CD8-positive, alpha-beta memory T cell (primary cell): Measurements from ENCODE around the gene PCED1B. TPM values are rescaled to one million over a fixed set of nuclear protein-coding genes. Genes with fewer than 3 reads are reported as not detected.

ENCODE experiments used
- CTCF ChIA-PET: fragments of 350-600 bp; sonication (Branson Sonifier 250); formaldehyde crosslinking; loops from one replicate; lab custom pipeline; 2021; ENCODE audit warnings: antibody characterized with exemption; lab: Charles Lee
- POLR2A ChIA-PET: fragments of 350-600 bp; sonication (Branson Sonifier 250); formaldehyde crosslinking; loops from one replicate; lab custom pipeline; 2021; ENCODE audit warnings: antibody characterized with exemption; lab: Charles Lee
- DNase-seq, 5 donors: peaks; one replicate each; pipeline versions ENCODE4 v3.0.0 to v3.0.0-alpha.2; 2020 to 2022; ENCODE audit warnings: mixed read lengths in 1 of 5
- H3K27ac ChIP-seq: one replicate; pipeline ENCODE4 v1.7.0; 2013; ENCODE audit warnings: low read depth, mild to moderate bottlenecking, low read length, moderate library complexity
- H3K27me3 ChIP-seq: 2 replicates; pipeline ENCODE4 v1.7.0; 2013; ENCODE audit warnings: low read length, mild to moderate bottlenecking; ENCODE audit not compliant: insufficient read depth, poor library complexity, severe bottlenecking
- H3K36me3 ChIP-seq: 2 replicates; pipeline ENCODE4 v1.7.0; 2013; ENCODE audit warnings: mild to moderate bottlenecking, low read length, moderate library complexity; ENCODE audit not compliant: insufficient read depth
- H3K4me1 ChIP-seq: 2 replicates; pipeline ENCODE4 v1.7.0; 2013; ENCODE audit warnings: mild to moderate bottlenecking, low read length, moderate library complexity; ENCODE audit not compliant: insufficient read depth
- H3K4me3 ChIP-seq: 2 replicates; pipeline ENCODE4 v1.7.0; 2013; ENCODE audit warnings: mild to moderate bottlenecking, low read length
- H3K9me3 ChIP-seq: 2 replicates; pipeline ENCODE4 v1.7.0; 2013; ENCODE audit warnings: mild to moderate bottlenecking, low read length
- H3K27ac Mint-ChIP-seq, 8 donors: one replicate each; pipeline ENCODE4 v1.8.0; 2020 to 2021; ENCODE audit warnings: mixed read lengths in 8 of 8, mild to moderate bottlenecking in 6 of 8, inconsistent platforms in 3 of 8, moderate library complexity in 3 of 8
- H3K27me3 Mint-ChIP-seq, 2 donors: one replicate each; pipeline ENCODE4 v1.8.0; 2020 to 2021; ENCODE audit warnings: mixed read lengths in 2 of 2, mild to moderate bottlenecking in 1 of 2, moderate library complexity in 1 of 2
- H3K36me3 Mint-ChIP-seq, 3 donors: one replicate each; pipeline ENCODE4 v1.8.0; 2020 to 2021; ENCODE audit warnings: mixed read lengths in 3 of 3, inconsistent platforms in 1 of 3, mild to moderate bottlenecking in 1 of 3
- H3K4me1 Mint-ChIP-seq, 3 donors: one replicate each; pipeline ENCODE4 v1.8.0; 2020 to 2021; ENCODE audit warnings: mixed read lengths in 3 of 3, inconsistent platforms in 1 of 3, mild to moderate bottlenecking in 1 of 3
- H3K4me3 Mint-ChIP-seq, 7 donors: one replicate each; pipeline ENCODE4 v1.8.0; 2020 to 2021; ENCODE audit warnings: mixed read lengths in 7 of 7, mild to moderate bottlenecking in 6 of 7, moderate library complexity in 4 of 7, inconsistent platforms in 2 of 7
- H3K9me3 Mint-ChIP-seq, 5 donors: one replicate each; pipeline ENCODE4 v1.8.0; 2020 to 2022; ENCODE audit warnings: mixed read lengths in 5 of 5, mild to moderate bottlenecking in 3 of 5, moderate library complexity in 2 of 5, inconsistent platforms in 1 of 5
- polyA plus RNA-seq: library from polyadenylated mRNA; unstranded; fragments of 300-500 nt; fragmentation: Illumina TruSeq; gene quantifications from one replicate; pipeline ENCODE4 v1.2.3, GENCODE V29; 2021
- total RNA-seq, 2 experiments: library from RNA; stranded (reverse); gene quantifications; one replicate each; pipeline ENCODE4 v1.2.3, GENCODE V29; 2021

Gene PCED1B
- total and polyA plus RNA-seq, 3 experiments from 2014 or later = 52.8 to 73.3 (median 56.9) TPM

DNA sequence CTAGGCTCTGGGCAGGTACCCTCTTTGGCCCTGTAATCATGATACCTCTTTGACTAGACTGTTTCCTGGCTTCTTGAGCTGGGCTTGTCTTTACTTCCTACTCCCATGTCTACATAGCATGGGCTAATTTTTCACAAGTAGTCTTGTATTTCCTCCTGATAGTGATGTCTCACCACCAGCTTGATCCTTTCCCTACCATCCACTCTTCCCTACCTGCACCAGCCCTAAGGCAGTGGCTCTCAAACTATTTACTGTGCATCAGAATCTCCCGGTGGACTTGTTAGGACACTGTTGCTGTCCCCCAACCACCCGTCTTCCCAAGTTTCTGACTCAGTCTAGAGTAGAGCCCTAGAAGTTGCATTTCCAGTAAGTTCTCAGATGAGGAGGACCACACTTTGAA is 163.0 kb downstream of the PCED1B start:
- H3K27ac ChIP-seq = no peak overlapping the region
- Mint-ChIP-seq H3K9me3 (no peaks in the 10 kb centered on the region), H3K4me3 (no peak overlapping the region), H3K36me3 (peaks cover 6 to 29% (median 8%) of the 10 kb centered on the region in 3 donors), H3K27me3 (no peaks in the 10 kb centered on the region), H3K27ac (peak overlapping the region in 4 of 8 donors; percentile 5 to 69 (median 60)), H3K4me1 (peaks cover 30 to 55% (median 55%) of the 10 kb centered on the region in 3 donors)
- H3K4me3 ChIP-seq = no peak overlapping the region
- H3K9me3 ChIP-seq = no peaks in the 10 kb centered on the region
- DNase-seq = no peak
- CTCF ChIA-PET = interaction anchor here (1.2 to 2.5 kb wide), 2 partner anchors 16 to 155 kb away, joined by 3 to 6 read pairs; no protein-coding TSS in a partner anchor
- H3K27me3 ChIP-seq = no peaks in the 10 kb centered on the region
- peaks cover 13% of the 10 kb centered on the region for H3K4me1 ChIP-seq
- H3K36me3 ChIP-seq = no peaks in the 10 kb centered on the region
- POLR2A ChIA-PET = no interaction called here

DNA sequence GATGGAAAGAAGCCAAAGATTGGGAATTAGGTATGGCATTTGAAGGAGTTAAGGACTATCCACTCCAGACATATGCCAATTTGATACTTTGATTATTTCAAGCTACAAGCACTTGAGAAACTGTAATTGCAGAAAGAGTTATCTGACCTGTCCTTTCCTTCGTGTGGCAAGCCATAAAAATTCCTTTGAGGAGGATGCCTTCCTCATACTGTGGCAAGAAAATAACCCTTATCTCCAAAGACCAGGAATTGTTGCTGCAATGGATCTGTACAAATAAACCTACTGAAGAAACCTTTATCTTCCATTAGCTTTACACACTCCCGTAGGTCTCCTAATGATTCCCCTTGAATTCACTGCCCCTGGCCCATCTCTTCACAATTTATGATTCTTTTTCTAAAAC is 165.4 kb downstream of the PCED1B start:
- Mint-ChIP-seq H3K9me3 (peaks cover 0 to under 1% (median 0%) of the 10 kb centered on the region in 5 donors), H3K36me3 (peaks cover 14 to 33% (median 16%) of the 10 kb centered on the region in 3 donors), H3K27ac (peak overlapping the region in 1 of 8 donors; percentile 64), H3K4me3 (no peak overlapping the region), H3K4me1 (peaks cover 19 to 51% (median 32%) of the 10 kb centered on the region in 3 donors), H3K27me3 (no peaks in the 10 kb centered on the region)
- no peak overlapping the region for H3K4me3 ChIP-seq
- no peaks in the 10 kb centered on the region for H3K9me3 ChIP-seq
- ChIA-PET POLR2A (no interaction called here), CTCF (interaction anchor here (0.7 kb wide), 1 partner anchor 33 kb away, joined by 3 read pairs; no protein-coding TSS in a partner anchor)
- H3K27ac ChIP-seq = no peak overlapping the region
- no peaks in the 10 kb centered on the region for H3K27me3 ChIP-seq
- DNase-seq = no peak
- H3K36me3 ChIP-seq = no peaks in the 10 kb centered on the region
- no peaks in the 10 kb centered on the region for H3K4me1 ChIP-seq

DNA sequence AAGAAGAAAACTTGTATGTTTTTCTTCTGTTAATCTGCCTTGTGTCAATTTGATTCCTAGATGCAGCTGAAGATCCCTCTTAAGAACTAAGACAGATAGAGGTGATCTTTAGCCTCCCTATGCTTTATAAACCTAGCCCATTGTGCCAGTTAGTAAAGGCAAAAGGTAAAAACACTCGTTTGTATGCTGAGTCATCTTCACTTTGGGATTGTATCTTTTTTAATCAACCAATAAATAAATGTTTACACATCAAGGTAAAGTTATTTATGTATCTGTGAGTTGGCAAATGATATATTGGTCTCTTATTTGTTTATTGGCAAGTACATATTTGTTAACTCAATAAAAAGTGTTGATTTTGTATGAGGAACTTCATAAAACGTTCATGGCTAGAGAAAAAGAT is 166.2 kb downstream of the PCED1B start:
- H3K36me3 Mint-ChIP-seq = peaks cover 20 to 36% (median 24%) of the 10 kb centered on the region in 3 donors
- ChIA-PET POLR2A (no interaction called here), CTCF (interaction anchor here (0.7 kb wide), 1 partner anchor 32 kb away, joined by 3 read pairs; no protein-coding TSS in a partner anchor)
- DNase-seq = no peak
- H3K4me1 Mint-ChIP-seq = peaks cover 25 to 54% (median 26%) of the 10 kb centered on the region in 3 donors
- no peaks in the 10 kb centered on the region for H3K4me1 ChIP-seq
- H3K27ac Mint-ChIP-seq = no peak overlapping the region
- no peak overlapping the region for H3K4me3 ChIP-seq
- no peak overlapping the region for H3K27ac ChIP-seq
- H3K36me3 ChIP-seq = no peaks in the 10 kb centered on the region
- H3K9me3 Mint-ChIP-seq = peaks cover 0 to 4% (median 3%) of the 10 kb centered on the region in 5 donors
- no peak overlapping the region for H3K4me3 Mint-ChIP-seq
- no peaks in the 10 kb centered on the region for H3K27me3 ChIP-seq
- H3K9me3 ChIP-seq = no peaks in the 10 kb centered on the region
- H3K27me3 Mint-ChIP-seq = no peaks in the 10 kb centered on the region

DNA sequence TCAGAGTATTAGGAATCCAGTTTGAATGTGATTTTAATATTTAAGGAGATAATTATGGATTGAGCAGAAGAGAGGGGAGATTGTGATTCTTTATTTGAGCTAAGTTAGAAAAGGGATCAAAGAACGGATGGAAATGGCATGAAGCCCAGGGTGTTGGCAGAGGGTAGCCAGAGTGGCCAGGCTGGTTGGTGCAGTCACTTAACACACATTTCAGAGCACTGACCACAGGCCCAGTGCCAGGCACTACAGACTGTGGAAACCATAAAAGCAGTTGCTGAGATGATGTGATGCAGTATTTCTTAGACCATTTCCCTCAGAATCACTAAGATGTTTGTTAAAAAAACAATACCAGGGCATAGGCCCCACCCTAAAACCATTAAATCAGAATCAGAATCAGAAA is 168.0 kb downstream of the PCED1B start:
- no peak overlapping the region for H3K4me3 Mint-ChIP-seq
- DNase-seq = no peak

DNA sequence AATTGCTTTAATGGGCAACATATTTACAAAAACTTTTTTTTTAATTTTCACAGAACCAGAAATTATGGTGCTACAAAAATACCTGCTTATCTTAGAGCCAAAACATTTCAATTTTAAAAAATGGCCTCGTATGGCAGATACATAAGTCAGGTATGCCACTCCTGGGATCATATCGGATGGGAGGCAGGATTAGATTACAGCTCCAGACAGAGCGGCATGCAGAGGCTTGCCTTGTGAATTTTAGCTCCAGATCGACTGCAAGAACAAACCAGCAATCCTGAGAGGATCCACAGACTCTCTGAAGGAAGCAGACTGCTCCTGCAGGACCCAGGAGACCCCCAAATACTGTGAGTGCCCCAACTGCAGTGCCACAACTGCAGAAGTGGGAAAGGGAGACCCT is 169.7 kb downstream of the PCED1B start:
- POLR2A ChIA-PET = no interaction called here

More for the DNA sequence above, 168.0 kb downstream of the PCED1B start:
- Mint-ChIP-seq H3K9me3 (peaks cover 8 to 13% (median 11%) of the 10 kb centered on the region in 5 donors), H3K27me3 (no peaks in the 10 kb centered on the region), H3K27ac (peak overlapping the region in 1 of 8 donors; percentile 68), H3K4me1 (peaks cover 12 to 57% (median 29%) of the 10 kb centered on the region in 3 donors), H3K36me3 (peaks cover 26 to 40% (median 39%) of the 10 kb centered on the region in 3 donors)
- ChIA-PET CTCF (no interaction called here), POLR2A (no interaction called here)
- Histone ChIP-seq H3K4me1 (no peaks in the 10 kb centered on the region), H3K27me3 (no peaks in the 10 kb centered on the region), H3K27ac (no peak overlapping the region), H3K4me3 (no peak overlapping the region), H3K36me3 (no peaks in the 10 kb centered on the region), H3K9me3 (no peaks in the 10 kb centered on the region)

DNA sequence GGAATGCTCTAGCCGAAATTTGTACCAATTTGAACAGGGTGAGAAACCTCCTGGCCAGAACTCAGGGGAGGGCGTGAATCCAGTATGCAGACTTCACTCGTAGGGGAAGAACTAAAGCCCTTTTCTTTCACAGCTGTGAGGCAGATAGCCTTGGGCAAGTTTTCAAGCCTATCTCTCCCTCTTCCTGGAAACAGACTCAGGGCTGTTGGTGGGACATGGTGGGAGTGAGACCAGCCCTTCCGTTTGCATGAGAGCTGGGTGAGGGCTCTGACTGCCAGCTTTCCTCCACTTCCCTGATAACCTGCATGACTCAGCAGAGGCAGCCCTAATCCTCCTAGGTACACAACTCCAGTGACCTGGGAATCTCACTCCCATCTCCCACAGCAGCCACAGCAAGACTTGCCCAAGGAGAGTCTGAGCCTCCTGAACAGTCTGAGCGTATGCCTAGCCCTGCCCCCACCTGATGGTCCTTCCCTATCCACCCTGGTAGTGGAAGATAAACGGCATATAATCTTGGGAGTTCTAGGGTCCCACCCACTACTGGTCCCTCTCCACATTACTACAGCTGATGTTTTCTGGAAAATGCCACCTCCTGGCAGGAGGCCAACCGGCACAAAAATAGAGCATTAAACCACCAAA is 170.4 kb downstream of the PCED1B start:
- H3K4me1 Mint-ChIP-seq = peaks cover 4 to 59% (median 36%) of the 10 kb centered on the region in 3 donors
- CTCF ChIA-PET = interaction anchor here (0.8 kb wide), 1 partner anchor 14 kb away, joined by 3 read pairs; no protein-coding TSS in a partner anchor
- peak overlapping the region; percentile 8 for H3K4me3 ChIP-seq

More for the DNA sequence above, 169.7 kb downstream of the PCED1B start:
- no peaks in the 10 kb centered on the region for H3K36me3 ChIP-seq
- Mint-ChIP-seq H3K27me3 (no peaks in the 10 kb centered on the region), H3K9me3 (peaks cover 13 to 21% (median 15%) of the 10 kb centered on the region in 5 donors), H3K36me3 (peaks cover 27 to 51% (median 37%) of the 10 kb centered on the region in 3 donors), H3K4me3 (no peak overlapping the region), H3K27ac (peak overlapping the region in 1 of 8 donors; percentile 66), H3K4me1 (peaks cover 7 to 63% (median 35%) of the 10 kb centered on the region in 3 donors)
- CTCF ChIA-PET = interaction anchor here (0.8 kb wide), 1 partner anchor 15 kb away, joined by 3 read pairs; no protein-coding TSS in a partner anchor
- H3K4me1 ChIP-seq = no peaks in the 10 kb centered on the region
- H3K9me3 ChIP-seq = no peaks in the 10 kb centered on the region
- H3K27me3 ChIP-seq = no peaks in the 10 kb centered on the region
- no peak for DNase-seq
- H3K27ac ChIP-seq = no peak overlapping the region
- no peak overlapping the region for H3K4me3 ChIP-seq

DNA sequence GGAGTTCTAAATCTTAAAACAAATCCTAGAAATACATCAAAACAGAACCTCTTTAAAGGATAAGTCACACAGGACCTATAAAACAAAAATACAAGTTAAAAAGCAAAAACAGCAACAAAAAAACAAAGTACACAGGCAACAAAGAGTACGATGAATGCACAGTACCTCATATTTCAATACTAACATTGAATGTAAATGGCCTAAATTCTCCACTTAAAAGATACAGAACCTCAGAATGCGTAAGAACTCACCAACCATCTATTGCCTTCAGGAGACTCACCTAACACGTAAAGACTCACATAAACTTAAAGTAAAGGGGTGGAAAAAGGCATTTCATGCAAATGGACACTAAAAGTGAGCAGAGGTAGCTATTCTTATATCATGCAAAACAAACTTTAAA is 172.5 kb downstream of the PCED1B start:
- POLR2A ChIA-PET = no interaction called here
- no peaks in the 10 kb centered on the region for H3K27me3 Mint-ChIP-seq
- CTCF ChIA-PET = interaction anchor here (1.9 kb wide), 1 partner anchor 11 kb away, joined by 6 read pairs; no protein-coding TSS in a partner anchor
- no peak for DNase-seq
- no peaks in the 10 kb centered on the region for H3K9me3 ChIP-seq
- H3K27me3 ChIP-seq = no peaks in the 10 kb centered on the region
- no peaks in the 10 kb centered on the region for H3K4me1 ChIP-seq
- no peak overlapping the region for H3K27ac ChIP-seq
- H3K36me3 ChIP-seq = no peaks in the 10 kb centered on the region
- H3K27ac Mint-ChIP-seq = peak overlapping the region in 1 of 8 donors; percentile 35
- H3K4me3 Mint-ChIP-seq = no peak overlapping the region
- H3K4me3 ChIP-seq = no peak overlapping the region
- peaks cover 31 to 75% (median 35%) of the 10 kb centered on the region in 3 donors for H3K36me3 Mint-ChIP-seq
- H3K9me3 Mint-ChIP-seq = peaks cover 13 to 44% (median 31%) of the 10 kb centered on the region in 5 donors
- peaks cover 0 to 55% (median 36%) of the 10 kb centered on the region in 3 donors for H3K4me1 Mint-ChIP-seq

More for the DNA sequence above, 170.4 kb downstream of the PCED1B start:
- Histone ChIP-seq H3K9me3 (no peaks in the 10 kb centered on the region), H3K27me3 (no peaks in the 10 kb centered on the region), H3K4me1 (no peaks in the 10 kb centered on the region), H3K36me3 (no peaks in the 10 kb centered on the region), H3K27ac (no peak overlapping the region)
- Mint-ChIP-seq H3K4me3 (no peak overlapping the region), H3K36me3 (peaks cover 27 to 55% (median 36%) of the 10 kb centered on the region in 3 donors), H3K27ac (peak overlapping the region in 2 of 8 donors; percentile 14 to 23), H3K9me3 (peaks cover 13 to 26% (median 19%) of the 10 kb centered on the region in 5 donors), H3K27me3 (no peaks in the 10 kb centered on the region)
- no peak for DNase-seq
- POLR2A ChIA-PET = no interaction called here

DNA sequence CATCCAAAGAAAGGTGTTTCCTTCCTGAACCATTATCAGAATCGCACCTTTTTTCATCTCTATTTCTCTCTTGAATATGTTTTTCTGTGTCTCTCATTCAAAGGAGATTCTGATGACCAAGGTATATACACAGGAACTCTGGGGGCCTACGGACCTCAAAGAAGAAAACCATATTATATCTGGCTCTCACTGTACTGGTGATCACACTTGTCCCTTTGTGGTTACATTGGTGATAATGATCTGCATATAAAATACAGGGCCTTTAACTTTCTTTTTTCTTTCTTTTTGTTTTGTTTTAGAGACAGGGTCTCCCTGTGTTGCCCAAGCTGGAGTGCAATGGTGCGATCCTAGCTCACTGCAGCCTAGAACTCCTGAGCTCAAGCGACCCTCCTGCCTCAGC is 185.5 kb downstream of the PCED1B start:
- Mint-ChIP-seq H3K27ac (peak overlapping the region in 4 of 8 donors; percentile 20 to 66 (median 38)), H3K4me3 (no peak overlapping the region), H3K27me3 (no peaks in the 10 kb centered on the region), H3K36me3 (peaks cover 0 to 2% (median 0%) of the 10 kb centered on the region in 3 donors), H3K4me1 (peaks cover 35 to 42% (median 38%) of the 10 kb centered on the region in 3 donors), H3K9me3 (no peaks in the 10 kb centered on the region)
- no peak for DNase-seq
- Histone ChIP-seq H3K4me3 (no peak overlapping the region), H3K4me1 (peaks cover 14% of the 10 kb centered on the region), H3K9me3 (no peaks in the 10 kb centered on the region), H3K36me3 (no peaks in the 10 kb centered on the region), H3K27ac (no peak overlapping the region), H3K27me3 (no peaks in the 10 kb centered on the region)
- POLR2A ChIA-PET = no interaction called here
- CTCF ChIA-PET = no interaction called here
